ENCODE measurements around the gene LAMB4. TPM values are rescaled to one million over a fixed set of nuclear protein-coding genes. Genes with fewer than 3 reads are reported as not detected.

LAMB4 gene
- total and polyA plus RNA-seq, 2 donors (not counting 1 experiment from before 2014, with no cell fraction given): not detected

GRCh38 chr7:108109221-108109908 is 20.8 kb downstream of the LAMB4 start:
- ATAC-seq (ENCODE audit: low read depth): no peak
- CTCF ChIA-PET: interaction anchor here (0.6 to 8.9 kb wide), 7 partner anchors 13 to 467 kb away, joined by 3 to 140 read pairs (median 4); no protein-coding TSS in a partner anchor
- WGBS (ENCODE audit: insufficient coverage): 61% methylated on average over 2 of the region's 2 CpGs

More at GRCh38 chr7:108109221-108109908, 20.8 kb downstream of the LAMB4 start:
- Mint-ChIP-seq H3K27me3 (peaks cover 6% of the 10 kb centered on the region), H3K27ac (no peak overlapping the region), H3K4me3 (no peak overlapping the region), H3K4me1 (no peaks in the 10 kb centered on the region), H3K9me3 (ENCODE audit: insufficient read depth) (no peaks in the 10 kb centered on the region)
- Histone ChIP-seq H3K4me1 (ENCODE audit: control insufficient read depth in 2 of 2, insufficient read depth in 2 of 2, low read length in 2 of 2) (no peaks in the 10 kb centered on the region), H2AFZ (ENCODE audit: insufficient read depth, low read depth, low read length, poor library complexity, severe bottlenecking) (no peak overlapping the region), H3K27ac (ENCODE audit: low read length in 2 of 2) (no peak overlapping the region), H3K9me3 (ENCODE audit: control extremely low read depth in 1 of 3, control insufficient read depth in 2 of 3, insufficient read depth in 1 of 3, low read length in 2 of 3) (no peaks in the 10 kb centered on the region), H3K36me3 (replicated peaks in 1 of 2; ENCODE audit: control extremely low read depth in 1 of 2, control insufficient read depth in 1 of 2, extremely low read depth in 1 of 2, insufficient read depth in 2 of 2, low read length in 1 of 2) (no peaks in the 10 kb centered on the region), H4K20me1 (ENCODE audit: control insufficient read depth, insufficient read depth, low read length, poor library complexity, severe bottlenecking) (no peaks in the 10 kb centered on the region), H3K4me3 (ENCODE audit: control extremely low read depth in 1 of 5, extremely low read depth in 1 of 5, insufficient read depth in 1 of 5, low read depth in 2 of 5, low read length in 4 of 5) (no peak overlapping the region), H3K79me2 (ENCODE audit: control insufficient read depth, insufficient read depth, low read length) (no peaks in the 10 kb centered on the region), H3K9ac (ENCODE audit: low read length) (no peak overlapping the region), H3K4me2 (replicated peaks; ENCODE audit: low read depth, low read length, poor library complexity, severe bottlenecking) (no peak overlapping the region), H3K27me3 (replicated peaks in 1 of 4; ENCODE audit: control extremely low read depth in 1 of 4, control insufficient read depth in 3 of 4, insufficient read depth in 4 of 4, low read length in 3 of 4) (no peaks in the 10 kb centered on the region)
- TF ChIP-seq EZH2 (IDR thresholded peaks at IDR 0.05; ENCODE audit: borderline replicate concordance, insufficient read depth, low read depth, low read length, poor library complexity, severe bottlenecking) (no peak), CTCF (IDR thresholded peaks at IDR 0.05) (peak; percentile 45)
- POLR2A ChIA-PET: no interaction called here
- DNase-seq: peak; percentile 45
- intact Hi-C loops (cut with micrococcal nuclease): loop anchor here (1.0 kb wide), 1 partner anchor 37 kb away; no protein-coding TSS in a partner anchor
